HG02943 (cell line): Measurements from ENCODE around the gene MICU1.
"Not testable (repeated sequence)": the region's sequence is repeated elsewhere in the genome, so short reads cannot be mapped to it uniquely, and the experiment has no call there.

ENCODE experiments used
- ATAC-seq: cut with Tn5 transposase; IDR thresholded peaks from one replicate; pipeline ENCODE4 v1.9.1; 2021; ENCODE audit warnings: mild to moderate bottlenecking, low read depth, moderate library complexity; ENCODE audit not compliant: unreplicated experiment

The MICU1 gene

DNA sequence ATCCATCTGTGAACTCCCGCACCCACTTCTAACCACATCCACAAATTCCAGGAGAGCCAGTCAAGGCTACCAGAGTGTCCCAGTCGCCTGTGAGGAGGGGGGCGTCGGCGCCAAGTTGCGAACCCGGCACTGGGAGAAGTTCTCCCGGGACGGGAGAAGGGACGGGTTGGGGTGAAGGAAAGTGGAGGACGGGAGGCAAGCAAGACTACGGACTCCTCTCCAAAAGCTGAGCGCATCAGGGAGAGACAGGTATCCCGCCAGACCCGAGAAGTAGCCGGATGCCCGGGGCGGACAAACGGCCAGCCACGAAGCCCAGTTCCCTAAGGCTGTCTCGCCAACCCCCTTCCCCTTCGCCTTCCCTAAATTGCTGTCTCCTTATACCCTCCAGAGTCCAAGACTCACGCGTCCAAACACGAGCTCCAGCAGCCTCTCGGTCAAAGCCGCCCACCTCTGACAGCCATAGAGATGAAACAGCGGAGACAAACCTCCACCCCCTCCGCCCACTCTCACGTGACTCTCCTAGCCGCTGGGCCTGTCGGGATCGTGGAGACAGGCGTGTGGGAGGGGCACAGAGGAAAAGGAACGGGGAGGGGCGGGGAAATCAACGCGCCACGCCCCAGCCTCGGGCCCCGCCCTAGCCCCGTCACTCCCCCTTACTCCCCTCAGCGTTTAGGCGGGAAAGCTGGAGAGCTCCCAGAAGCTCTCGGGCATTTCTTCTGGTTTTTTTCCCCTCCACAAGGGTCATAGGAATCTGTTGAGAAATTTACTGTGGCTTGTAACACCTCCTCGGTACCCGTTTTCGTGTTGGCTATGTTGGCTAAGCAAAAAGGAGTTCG lies at the start of gene MICU1:
TSS of gene MICU1 (minus strand) at position 472 of the 836 bp plus-strand sequence. CDS start 59,286 bp downstream, outside the sequence.
- ATAC-seq = peak; percentile 95

- not testable (repeated sequence) for ATAC-seq
Observed at GRCh38 chr10:72674174-72674573, 48.3 kb upstream of the MICU1 start.

GRCh38 chr10:72673280-72673679 lies 47.4 kb upstream of the MICU1 start:
- ATAC-seq = no peak

DNA sequence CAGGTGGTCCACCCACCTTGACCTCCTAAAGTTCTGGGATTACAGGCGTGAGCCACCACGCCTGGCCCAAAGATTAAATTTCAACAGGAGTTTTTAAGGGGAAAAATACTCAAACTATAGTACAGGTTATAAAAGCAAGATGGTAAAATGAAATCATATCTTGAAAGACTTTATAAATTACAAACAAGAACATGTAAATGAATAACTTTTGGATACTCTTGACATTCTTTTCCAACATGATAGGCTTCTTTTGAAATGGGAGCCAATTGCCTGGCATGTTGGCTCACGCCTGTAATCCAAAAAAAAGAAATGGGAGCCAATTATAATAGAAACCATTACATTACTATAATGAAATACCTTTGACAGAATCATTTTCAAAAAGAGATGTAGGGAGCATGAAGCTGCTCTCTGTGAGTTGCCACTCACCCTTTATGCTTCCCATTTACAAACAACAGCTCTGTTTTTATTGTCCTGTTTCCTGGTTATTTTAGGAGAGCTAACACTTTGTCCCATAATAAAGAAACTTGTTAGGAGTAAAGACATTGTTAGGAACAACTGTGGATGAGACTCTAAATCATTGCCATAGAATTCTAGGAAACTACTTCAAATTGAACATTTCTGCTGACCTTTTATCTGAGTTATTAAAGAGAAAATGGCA lies 41.5 kb upstream of the MICU1 start:
- ATAC-seq = no peak

DNA sequence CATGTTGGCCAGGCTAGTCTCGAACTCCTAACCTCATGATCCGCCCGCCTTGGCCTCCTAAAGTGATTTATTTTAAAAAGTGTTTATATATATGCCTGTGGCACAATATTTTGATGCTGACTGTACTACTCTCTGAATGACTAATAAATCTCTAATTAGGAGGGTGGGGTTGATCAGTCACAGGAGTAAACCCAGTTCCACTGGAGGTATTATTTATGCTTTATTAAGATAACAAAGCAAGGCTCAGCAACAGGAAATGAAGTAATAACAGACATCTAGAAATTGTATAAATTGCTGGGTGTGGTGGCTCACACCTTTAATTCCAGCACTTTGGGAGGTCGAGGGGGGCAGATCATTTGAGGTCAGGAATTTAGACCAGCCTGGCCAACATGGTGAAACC lies 40.0 kb upstream of the MICU1 start:
- no peak for ATAC-seq

DNA sequence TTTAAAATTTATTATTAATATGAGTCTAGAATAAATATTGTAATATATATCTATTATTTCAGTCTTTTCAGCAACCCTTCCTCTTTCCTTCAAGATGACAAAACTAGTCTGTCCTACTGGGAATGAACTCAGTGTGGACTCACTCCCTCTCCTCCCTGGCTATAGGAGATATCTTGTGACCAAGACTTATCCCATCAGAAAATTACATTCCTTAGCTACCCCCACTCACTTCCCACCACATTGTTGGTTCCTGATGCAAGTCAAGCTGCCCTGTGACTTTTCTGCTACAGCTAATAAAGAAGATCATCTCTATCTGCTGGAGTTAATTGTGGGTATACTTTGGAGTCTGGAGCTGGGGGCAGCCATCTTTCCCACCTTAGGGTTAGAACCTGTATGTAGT lies 38.1 kb upstream of the MICU1 start:
- no peak for ATAC-seq

DNA sequence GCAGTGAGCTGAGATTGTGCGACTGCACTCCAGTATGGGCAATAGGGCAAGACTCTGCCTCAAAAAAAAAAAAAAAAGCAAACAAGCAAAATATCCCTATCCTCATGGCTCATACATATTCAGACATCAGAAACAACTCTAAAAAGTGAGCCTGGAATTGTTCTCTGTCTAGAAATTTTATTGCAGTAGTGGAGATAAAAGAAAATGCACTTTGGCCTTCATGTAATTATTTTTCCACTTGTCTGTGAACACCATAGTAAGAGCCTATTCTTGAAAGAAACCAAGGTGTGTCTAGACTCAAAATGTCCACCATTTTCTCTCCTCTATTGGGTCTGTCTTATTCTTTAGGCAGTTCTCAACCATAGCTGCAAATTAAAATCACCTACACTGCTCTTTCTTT lies 35.6 kb upstream of the MICU1 start:
- ATAC-seq = no peak

DNA sequence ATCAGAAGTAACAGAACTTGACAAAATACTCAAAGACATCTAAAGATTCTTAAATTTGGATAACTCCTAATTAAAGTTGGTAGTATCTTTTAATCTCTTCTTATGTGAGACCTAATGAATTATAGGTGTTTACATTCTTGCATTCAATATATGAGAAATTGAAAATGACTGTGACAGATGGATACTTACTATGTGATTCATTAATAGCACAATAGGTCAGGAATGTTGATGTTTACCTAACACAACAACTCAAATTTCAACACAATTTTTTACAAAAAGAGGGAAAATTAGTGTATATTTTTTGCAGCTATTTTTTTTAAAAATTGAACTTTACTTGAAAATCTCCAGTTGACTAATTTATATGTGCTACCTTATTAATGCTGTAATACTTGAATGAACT lies 34.3 kb upstream of the MICU1 start:
- ATAC-seq = no peak

- ATAC-seq = no peak
Observed at GRCh38 chr10:72659694-72660093, 33.8 kb upstream of the MICU1 start.

DNA sequence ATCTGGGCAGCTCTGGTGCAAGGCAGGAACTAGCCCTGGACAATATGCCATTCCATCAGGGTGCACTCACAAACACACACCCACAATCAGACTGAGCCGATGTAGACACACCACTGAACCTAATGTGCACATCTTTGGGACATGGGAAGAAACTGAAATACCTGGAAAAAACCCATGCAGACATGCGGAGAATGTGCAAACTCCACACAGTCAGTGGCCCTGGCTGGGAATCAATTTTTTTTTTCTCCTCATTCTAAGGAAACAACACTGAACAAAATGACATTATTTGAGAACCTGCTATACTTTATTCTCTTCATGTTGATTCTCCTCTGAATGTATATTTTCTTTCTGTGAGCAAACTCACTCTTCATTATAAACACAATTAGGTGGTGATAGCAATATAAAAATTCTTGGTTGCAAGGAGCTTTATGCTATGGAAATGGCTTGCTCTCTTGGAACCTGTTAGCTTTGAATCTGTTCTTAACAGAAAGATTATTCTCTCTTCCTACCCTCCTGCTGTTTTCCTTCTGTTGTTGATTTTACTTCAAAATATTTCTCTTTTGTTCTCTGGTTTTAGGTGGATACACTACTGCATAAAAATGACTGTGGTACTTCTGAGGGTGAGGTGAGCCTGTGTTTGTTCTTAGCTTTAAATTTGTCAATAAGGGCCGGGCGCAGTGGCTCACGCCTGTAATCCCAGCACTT lies 33.0 kb upstream of the MICU1 start:
- no peak for ATAC-seq

DNA sequence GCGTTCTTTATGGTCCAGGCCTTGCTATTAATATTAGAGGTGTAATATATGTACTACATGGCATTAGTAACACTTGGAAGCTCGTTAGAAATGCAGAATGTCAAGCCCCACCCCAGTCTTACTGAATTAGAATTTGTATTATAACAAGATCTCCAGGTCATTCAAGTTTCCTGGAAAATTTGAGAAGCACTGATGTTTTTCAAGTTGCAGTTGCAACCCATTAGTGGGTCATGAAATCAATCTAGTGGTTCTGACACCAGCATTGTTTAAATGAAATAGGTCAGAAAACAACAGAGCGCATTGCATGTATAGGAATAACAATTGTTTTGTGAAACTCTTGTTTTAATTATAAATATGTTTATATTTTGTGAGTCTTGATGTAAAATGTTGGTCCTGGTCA lies 28.8 kb upstream of the MICU1 start:
- no peak for ATAC-seq

- no peak for ATAC-seq
Observed at GRCh38 chr10:72653383-72654096, 27.7 kb upstream of the MICU1 start.

DNA sequence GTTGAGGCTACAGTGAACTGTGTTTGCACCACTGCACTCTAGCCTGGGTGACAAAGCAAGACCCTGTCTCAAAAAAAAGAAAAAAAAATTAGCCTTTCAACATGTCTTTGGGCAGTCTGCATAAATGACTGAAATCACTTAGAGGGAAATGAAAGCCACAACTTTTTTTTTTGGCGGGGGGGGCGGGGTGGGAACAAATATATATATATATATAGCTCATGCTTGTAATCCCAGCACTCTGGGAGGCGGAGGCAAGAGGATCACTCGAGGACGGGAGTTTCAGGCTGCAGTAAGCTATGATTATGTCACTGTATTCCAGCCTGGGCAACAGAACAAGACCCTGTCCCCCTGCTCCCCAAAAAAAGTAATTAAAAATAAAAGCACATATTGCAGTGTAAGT lies 23.4 kb upstream of the MICU1 start:
- no peak for ATAC-seq

GRCh38 chr10:72648301-72648700 lies 22.4 kb upstream of the MICU1 start:
- no peak for ATAC-seq

DNA sequence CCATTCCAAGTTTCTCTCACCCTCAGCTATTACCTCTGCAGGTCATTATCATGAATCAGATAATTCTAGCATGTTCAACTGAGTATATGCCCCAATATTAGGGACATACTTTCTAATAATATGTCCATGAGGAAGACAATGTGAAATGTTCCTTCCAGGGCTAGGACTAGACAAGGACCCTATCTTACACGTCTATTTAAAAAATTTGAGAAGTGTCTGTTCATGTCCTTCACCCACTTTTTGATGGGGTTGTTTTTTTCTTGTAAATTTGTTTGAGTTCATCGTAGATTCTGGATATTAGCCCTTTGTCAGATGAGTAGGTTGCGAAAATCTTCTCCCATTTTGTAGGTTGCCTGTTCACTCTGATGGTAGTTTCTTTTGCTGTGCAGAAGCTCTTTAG lies 21.1 kb upstream of the MICU1 start:
- ATAC-seq = not testable (repeated sequence)

DNA sequence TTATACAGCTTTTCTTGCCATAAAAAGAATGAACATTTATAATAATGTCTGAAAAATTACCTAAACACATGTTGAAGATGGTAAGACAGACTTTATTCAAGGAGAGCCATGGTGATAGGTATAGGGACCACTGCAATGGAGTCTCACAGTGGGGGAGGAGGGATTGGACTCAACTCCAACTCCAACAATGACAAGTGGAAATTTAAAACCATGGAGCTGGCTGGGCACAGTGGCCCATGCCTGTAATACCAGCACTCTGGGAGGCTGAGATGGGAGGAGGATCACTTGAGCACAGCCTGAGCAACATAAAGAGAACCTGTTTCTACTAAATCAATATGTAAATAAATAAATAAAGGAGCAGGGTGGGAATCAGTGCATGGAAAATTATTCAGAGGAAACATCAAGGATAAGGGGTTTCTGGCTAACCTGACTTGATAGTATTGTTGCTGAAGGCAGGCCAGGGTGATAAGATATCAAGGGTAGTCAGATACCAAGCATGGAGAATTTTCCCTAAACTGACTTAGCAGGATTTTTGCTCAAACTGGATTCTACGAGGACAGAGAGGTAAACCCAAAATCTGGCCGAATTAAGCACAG lies 19.5 kb upstream of the MICU1 start:
- no peak for ATAC-seq

DNA sequence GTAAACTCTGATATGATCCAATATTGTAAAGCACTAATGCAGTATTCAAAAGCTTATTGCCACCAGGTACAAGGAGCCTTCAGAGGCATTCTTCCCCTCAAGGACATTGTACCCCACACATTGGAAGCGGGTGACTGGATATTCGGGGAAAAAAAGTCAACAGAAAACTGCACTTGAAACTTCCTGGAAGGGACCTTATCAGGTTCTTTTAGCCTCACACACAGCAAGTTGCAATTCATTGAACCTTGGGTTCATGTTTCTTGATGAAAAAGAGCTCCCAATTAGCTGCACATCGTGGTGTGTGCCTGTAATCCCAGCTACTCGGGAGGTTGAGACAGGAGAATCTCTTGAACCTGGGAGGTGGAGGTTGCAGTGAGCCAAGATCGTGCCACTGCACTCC lies 16.4 kb upstream of the MICU1 start:
- ATAC-seq = no peak

GRCh38 chr10:72639441-72639873 lies 13.6 kb upstream of the MICU1 start:
- ATAC-seq = no peak

DNA sequence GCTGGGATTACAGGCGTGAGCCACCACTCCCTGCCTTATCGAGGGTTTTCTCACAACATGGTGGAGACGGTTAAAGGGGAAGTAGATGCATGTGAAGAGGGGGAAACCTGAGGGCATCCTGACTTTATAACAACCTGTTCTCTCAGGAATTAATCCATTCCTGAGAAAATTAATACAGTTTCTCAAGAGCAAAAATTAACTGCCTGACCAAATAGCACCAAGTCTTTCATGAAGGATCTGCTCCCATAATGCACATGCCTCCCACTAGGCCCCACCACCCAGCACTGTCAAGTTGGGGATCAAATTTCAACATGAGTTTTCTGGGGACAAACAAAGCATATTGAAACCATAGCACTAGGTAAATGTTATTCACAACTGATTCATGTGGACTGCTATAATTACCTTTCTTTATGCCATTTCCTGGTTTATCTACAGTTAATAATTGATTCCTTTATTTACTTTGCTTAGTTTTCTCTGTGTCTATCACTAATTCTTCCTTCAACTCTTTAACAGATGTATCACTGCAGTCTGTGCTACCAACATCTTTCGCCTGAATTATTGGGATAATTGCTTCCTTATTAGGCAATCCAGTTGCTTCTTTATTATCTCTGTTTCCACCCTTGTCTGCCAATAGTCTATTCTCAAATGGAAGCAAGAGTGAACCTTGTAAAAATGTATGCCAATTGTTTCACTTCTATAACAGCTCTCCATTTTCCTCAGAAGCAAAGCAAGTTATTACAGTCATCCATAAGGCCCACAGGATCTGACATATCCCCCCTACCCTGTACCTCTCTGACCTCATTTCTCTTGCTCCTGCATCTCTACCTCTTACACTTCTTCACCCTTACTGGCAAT lies 12.9 kb upstream of the MICU1 start:
- ATAC-seq = no peak
